Uterus (tissue), 2 donors: ENCODE data around the gene SPRY4.

ENCODE experiments used
- POLR2A ChIP-seq, 2 donors: fragments of 450-650 bp; IDR thresholded peaks; one replicate each; pipeline ENCODE4 v1.6.1; 2016; ENCODE audit warnings: antibody characterized with exemption in 2 of 2, mild to moderate bottlenecking in 1 of 2, moderate library complexity in 1 of 2
- TF ChIP-seq, protein P1 (sequence below), 4 experiments: fragments of 200-600 bp in 2 of 4; fragments of 450-650 bp in 2 of 4; sonication (generic) in 2 of 4; IDR thresholded peaks; one replicate each; pipeline ENCODE4 v1.5.1; 2016 to 2019; ENCODE audit warnings: antibody characterized with exemption in 4 of 4, mild to moderate bottlenecking in 2 of 4, moderate library complexity in 1 of 4

- TF ChIP-seq, protein P1, sequence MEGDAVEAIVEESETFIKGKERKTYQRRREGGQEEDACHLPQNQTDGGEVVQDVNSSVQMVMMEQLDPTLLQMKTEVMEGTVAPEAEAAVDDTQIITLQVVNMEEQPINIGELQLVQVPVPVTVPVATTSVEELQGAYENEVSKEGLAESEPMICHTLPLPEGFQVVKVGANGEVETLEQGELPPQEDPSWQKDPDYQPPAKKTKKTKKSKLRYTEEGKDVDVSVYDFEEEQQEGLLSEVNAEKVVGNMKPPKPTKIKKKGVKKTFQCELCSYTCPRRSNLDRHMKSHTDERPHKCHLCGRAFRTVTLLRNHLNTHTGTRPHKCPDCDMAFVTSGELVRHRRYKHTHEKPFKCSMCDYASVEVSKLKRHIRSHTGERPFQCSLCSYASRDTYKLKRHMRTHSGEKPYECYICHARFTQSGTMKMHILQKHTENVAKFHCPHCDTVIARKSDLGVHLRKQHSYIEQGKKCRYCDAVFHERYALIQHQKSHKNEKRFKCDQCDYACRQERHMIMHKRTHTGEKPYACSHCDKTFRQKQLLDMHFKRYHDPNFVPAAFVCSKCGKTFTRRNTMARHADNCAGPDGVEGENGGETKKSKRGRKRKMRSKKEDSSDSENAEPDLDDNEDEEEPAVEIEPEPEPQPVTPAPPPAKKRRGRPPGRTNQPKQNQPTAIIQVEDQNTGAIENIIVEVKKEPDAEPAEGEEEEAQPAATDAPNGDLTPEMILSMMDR (IDR thresholded peaks at IDR 0.05), result no peak
- TF ChIP-seq POLR2A (IDR thresholded peaks at IDR 0.05), result no peak
Measured at GRCh38 chr5:142357469-142358090, 32.8 kb upstream of the SPRY4 start.
